ENCODE measurements around the gene COX4I2.

- TF ChIP-seq CTCF (conservative IDR thresholded peaks at IDR 0.05; ENCODE audit: low read length) = no peak
- TF ChIP-seq EZH2phosphoT487 (IDR thresholded peaks at IDR 0.05; ENCODE audit: borderline replicate concordance, low read depth, low read length) = no peak
Observed at GRCh38 chr20:31620246-31620645, 17.5 kb upstream of the COX4I2 start.

All from OCI-LY7 (cell line).